Hepatocyte (in vitro differentiated cells): ENCODE measurements around the gene ABL1. TPM values are rescaled to one million over a fixed set of nuclear protein-coding genes. Genes with fewer than 3 reads are reported as not detected.

Source experiments
- DNase-seq: peaks from one replicate; pipeline ENCODE4 v3.0.0-alpha.2; 2016; ENCODE audit warnings: low spot score
- H2AFZ ChIP-seq: fragments of 200-600 bp; sonication (generic); 2 replicates; pipeline ENCODE4 v1.6.0; 2016; ENCODE audit warnings: antibody characterized with exemption, mild to moderate bottlenecking
- H3K27ac ChIP-seq: fragments of 200-600 bp; sonication (generic); 2 replicates; pipeline ENCODE4 v1.5.1; 2016; ENCODE audit warnings: mild to moderate bottlenecking
- H3K27me3 ChIP-seq: fragments of 200-600 bp; sonication (generic); 2 replicates; pipeline ENCODE4 v1.6.1; 2016
- H3K36me3 ChIP-seq: fragments of 200-600 bp; sonication (generic); replicated peaks from 2 replicates; pipeline ENCODE4 v1.5.1; 2016; ENCODE audit warnings: low read depth; ENCODE audit not compliant: insufficient read depth
- H3K4me1 ChIP-seq: fragments of 200-600 bp; sonication (generic); 2 replicates; pipeline ENCODE4 v1.5.1; 2016; ENCODE audit warnings: mild to moderate bottlenecking, moderate library complexity; ENCODE audit not compliant: insufficient read depth
- H3K4me2 ChIP-seq: fragments of 200-600 bp; sonication (generic); 2 replicates; pipeline ENCODE4 v1.6.0; 2016
- H3K4me3 ChIP-seq: fragments of 200-600 bp; sonication (generic); 2 replicates; pipeline ENCODE4 v1.5.1; 2016; ENCODE audit warnings: mild to moderate bottlenecking
- H3K79me2 ChIP-seq: fragments of 200-600 bp; sonication (generic); 2 replicates; pipeline ENCODE4 v1.6.0; 2017; ENCODE audit warnings: mild to moderate bottlenecking
- H3K9me2 ChIP-seq: fragments of 200-600 bp; sonication (generic); replicated peaks from 2 replicates; pipeline ENCODE4 v1.6.0; 2017; ENCODE audit warnings: mild to moderate bottlenecking; ENCODE audit not compliant: insufficient read depth
- H3K9me3 ChIP-seq: fragments of 200-600 bp; sonication (generic); 2 replicates; pipeline ENCODE4 v1.5.1; 2016; ENCODE audit warnings: low read depth, mild to moderate bottlenecking
- H4K20me1 ChIP-seq: fragments of 200-600 bp; sonication (generic); 2 replicates; pipeline ENCODE4 v1.6.0; 2016; ENCODE audit warnings: mild to moderate bottlenecking; ENCODE audit not compliant: insufficient read depth, poor library complexity, severe bottlenecking
- CTCF ChIP-seq: fragments of 200-600 bp; sonication (generic); IDR thresholded peaks from 2 replicates; pipeline ENCODE4 v1.5.1; 2016; ENCODE audit warnings: antibody characterized with exemption, mild to moderate bottlenecking; ENCODE audit not compliant: poor library complexity
- EZH2 ChIP-seq: fragments of 200-600 bp; sonication (generic); IDR thresholded peaks from 2 replicates; pipeline ENCODE4 v1.6.1; 2016; ENCODE audit warnings: antibody characterized with exemption, mild to moderate bottlenecking, borderline replicate concordance
- EZH2phosphoT487 ChIP-seq: fragments of 200-600 bp; sonication (generic); IDR thresholded peaks from one replicate; pipeline ENCODE4 v1.6.1; 2018; ENCODE audit warnings: antibody characterized with exemption, mild to moderate bottlenecking, low read depth, moderate library complexity; ENCODE audit not compliant: unreplicated experiment, severe bottlenecking
- WGBS: methylation state at CpG from one replicate; pipeline ENCODE4 v1.1.6; 2016; ENCODE audit warnings: low lambda C conversion rate; ENCODE audit errors: missing lambda C conversion rate; 5-methylcytosine and 5-hydroxymethylcytosine counted together
- polyA plus RNA-seq: library from polyadenylated mRNA; unstranded; fragments of >200 nt; fragmentation: Nextera tagmentation; extraction: Ambion mirVana; gene quantifications from 2 replicates; pipeline ENCODE4 v1.2.1, GENCODE V29; 2016
- total RNA-seq: library from RNA; depleted of rRNA; stranded (reverse); fragments of >200 nt; gene quantifications from 2 replicates; pipeline ENCODE4 v1.2.3, GENCODE V29; 2014

The ABL1 gene
- total and polyA plus RNA-seq, 2 experiments from 2014 or later = 43.2 to 46.6 TPM

- Histone ChIP-seq H3K4me2 (no peak overlapping the region), H3K79me2 (peaks cover 27% of the 10 kb centered on the region), H3K9me2 (no peaks in the 10 kb centered on the region), H4K20me1 (peaks cover 22% of the 10 kb centered on the region), H3K27me3 (no peaks in the 10 kb centered on the region), H2AFZ (no peak overlapping the region), H3K4me1 (no peaks in the 10 kb centered on the region), H3K4me3 (no peak overlapping the region), H3K9me3 (no peaks in the 10 kb centered on the region), H3K36me3 (no peaks in the 10 kb centered on the region), H3K27ac (no peak overlapping the region)
- no peak for TF ChIP-seq EZH2
- TF ChIP-seq CTCF = no peak
- no peak for TF ChIP-seq EZH2phosphoT487
- WGBS = 94% methylated on average over 5 of the region's 5 CpGs
- DNase-seq = no peak
These were observed 39.7 kb downstream of the ABL1 start for GRCh38 chr9:130874783-130875182.

GRCh38 chr9:130877300-130877699 lies 42.2 kb downstream of the ABL1 start:
- Histone ChIP-seq H3K27ac (no peak overlapping the region), H3K79me2 (peaks cover 2% of the 10 kb centered on the region), H3K4me2 (no peak overlapping the region), H3K36me3 (no peaks in the 10 kb centered on the region), H3K27me3 (no peaks in the 10 kb centered on the region), H2AFZ (no peak overlapping the region), H3K4me3 (no peak overlapping the region), H3K9me2 (no peaks in the 10 kb centered on the region), H3K9me3 (no peaks in the 10 kb centered on the region), H3K4me1 (no peaks in the 10 kb centered on the region), H4K20me1 (no peaks in the 10 kb centered on the region)
- TF ChIP-seq EZH2 (no peak), EZH2phosphoT487 (no peak), CTCF (no peak)
- WGBS = 95% methylated on average over 6 of the region's 6 CpGs
- DNase-seq = no peak

- Histone ChIP-seq H3K27ac (no peak overlapping the region), H3K36me3 (no peaks in the 10 kb centered on the region), H2AFZ (no peak overlapping the region), H3K9me3 (no peaks in the 10 kb centered on the region), H4K20me1 (no peaks in the 10 kb centered on the region), H3K4me1 (no peaks in the 10 kb centered on the region), H3K79me2 (no peaks in the 10 kb centered on the region), H3K4me2 (no peak overlapping the region), H3K4me3 (no peak overlapping the region), H3K27me3 (no peaks in the 10 kb centered on the region), H3K9me2 (no peaks in the 10 kb centered on the region)
- TF ChIP-seq EZH2phosphoT487 (no peak), EZH2 (no peak), CTCF (no peak)
- no peak for DNase-seq
- 96% methylated on average over 6 of the region's 6 CpGs for WGBS
These were observed 43.2 kb downstream of the ABL1 start for GRCh38 chr9:130878295-130878694.

GRCh38 chr9:130879863-130880411 lies 44.9 kb downstream of the ABL1 start:
- no peaks in the 10 kb centered on the region for H4K20me1 ChIP-seq
- no peak overlapping the region for H3K27ac ChIP-seq
- no peak overlapping the region for H3K4me3 ChIP-seq
- no peaks in the 10 kb centered on the region for H3K9me2 ChIP-seq
- no peak for DNase-seq
- 95% methylated on average over 9 of the region's 9 CpGs for WGBS
- H3K36me3 ChIP-seq = no peaks in the 10 kb centered on the region
- H3K4me2 ChIP-seq = no peak overlapping the region
- H3K4me1 ChIP-seq = no peaks in the 10 kb centered on the region
- H3K9me3 ChIP-seq = no peaks in the 10 kb centered on the region
- no peaks in the 10 kb centered on the region for H3K27me3 ChIP-seq
- H3K79me2 ChIP-seq = no peaks in the 10 kb centered on the region
- no peak for TF ChIP-seq EZH2phosphoT487
- no peak for TF ChIP-seq EZH2
- TF ChIP-seq CTCF = no peak
- H2AFZ ChIP-seq = no peak overlapping the region
